ENCODE results near the gene OVAAL.
A peak's percentile ranks its signal among the peaks of the same experiment; 100 is the strongest.

DNA sequence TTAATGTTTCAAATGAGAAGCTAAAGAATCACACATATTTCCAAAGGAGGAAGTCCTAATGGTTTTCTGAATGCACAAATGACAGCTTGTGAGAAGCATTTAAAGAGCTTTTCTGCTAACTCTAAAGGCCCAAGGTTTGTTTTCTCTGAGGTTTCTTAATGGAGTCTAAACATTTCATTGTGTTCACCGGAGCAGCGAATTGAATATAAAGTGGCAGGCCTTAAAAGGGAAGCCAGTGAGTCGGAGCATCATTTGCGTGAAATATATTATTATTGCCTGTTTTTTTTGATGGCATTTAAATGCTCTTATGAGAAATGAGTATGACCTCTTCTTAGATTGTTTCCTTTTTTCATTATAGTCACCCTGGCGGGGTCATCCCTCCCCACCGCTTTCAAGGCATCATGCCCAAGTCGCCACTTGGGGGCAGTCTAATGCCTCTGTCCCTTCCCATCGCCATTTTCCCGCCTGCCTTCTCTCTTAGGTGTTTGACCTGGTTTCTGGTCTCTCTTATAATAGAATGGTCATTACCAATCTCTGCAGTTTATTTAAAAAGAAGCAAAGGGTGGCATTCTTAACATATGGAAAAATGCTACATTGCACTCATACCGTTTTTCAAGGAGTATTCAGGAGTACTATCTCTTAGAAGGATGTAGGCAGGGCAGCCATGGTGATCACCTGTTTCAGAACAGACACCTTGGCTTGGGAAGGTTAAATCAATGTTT is 25.3 kb upstream of the OVAAL start:
- TF ChIP-seq, protein P1, sequence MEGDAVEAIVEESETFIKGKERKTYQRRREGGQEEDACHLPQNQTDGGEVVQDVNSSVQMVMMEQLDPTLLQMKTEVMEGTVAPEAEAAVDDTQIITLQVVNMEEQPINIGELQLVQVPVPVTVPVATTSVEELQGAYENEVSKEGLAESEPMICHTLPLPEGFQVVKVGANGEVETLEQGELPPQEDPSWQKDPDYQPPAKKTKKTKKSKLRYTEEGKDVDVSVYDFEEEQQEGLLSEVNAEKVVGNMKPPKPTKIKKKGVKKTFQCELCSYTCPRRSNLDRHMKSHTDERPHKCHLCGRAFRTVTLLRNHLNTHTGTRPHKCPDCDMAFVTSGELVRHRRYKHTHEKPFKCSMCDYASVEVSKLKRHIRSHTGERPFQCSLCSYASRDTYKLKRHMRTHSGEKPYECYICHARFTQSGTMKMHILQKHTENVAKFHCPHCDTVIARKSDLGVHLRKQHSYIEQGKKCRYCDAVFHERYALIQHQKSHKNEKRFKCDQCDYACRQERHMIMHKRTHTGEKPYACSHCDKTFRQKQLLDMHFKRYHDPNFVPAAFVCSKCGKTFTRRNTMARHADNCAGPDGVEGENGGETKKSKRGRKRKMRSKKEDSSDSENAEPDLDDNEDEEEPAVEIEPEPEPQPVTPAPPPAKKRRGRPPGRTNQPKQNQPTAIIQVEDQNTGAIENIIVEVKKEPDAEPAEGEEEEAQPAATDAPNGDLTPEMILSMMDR (IDR thresholded peaks at IDR 0.05) = peak in 5 of 7 experiments; percentile 65 to 84 (median 73)
- no peak for TF ChIP-seq EP300 (IDR thresholded peaks at IDR 0.05)
- no peak for TF ChIP-seq POLR2A (IDR thresholded peaks at IDR 0.05)
